ENCODE data around the gene ADAMTS17.

- no peak for TF ChIP-seq CTCF (conservative IDR thresholded peaks at IDR 0.05)
- no peak for TF ChIP-seq ZFX (IDR thresholded peaks at IDR 0.05)
Measured at GRCh38 chr15:100334456-100334855, 7.3 kb downstream of the ADAMTS17 start.
